Measurements from ENCODE around the gene PTCSC3. TPM values are rescaled to one million over a fixed set of nuclear protein-coding genes. Genes with fewer than 3 reads are reported as not detected.

The PTCSC3 gene
- total RNA-seq, 2 experiments from 2014 or later = not detected

DNA sequence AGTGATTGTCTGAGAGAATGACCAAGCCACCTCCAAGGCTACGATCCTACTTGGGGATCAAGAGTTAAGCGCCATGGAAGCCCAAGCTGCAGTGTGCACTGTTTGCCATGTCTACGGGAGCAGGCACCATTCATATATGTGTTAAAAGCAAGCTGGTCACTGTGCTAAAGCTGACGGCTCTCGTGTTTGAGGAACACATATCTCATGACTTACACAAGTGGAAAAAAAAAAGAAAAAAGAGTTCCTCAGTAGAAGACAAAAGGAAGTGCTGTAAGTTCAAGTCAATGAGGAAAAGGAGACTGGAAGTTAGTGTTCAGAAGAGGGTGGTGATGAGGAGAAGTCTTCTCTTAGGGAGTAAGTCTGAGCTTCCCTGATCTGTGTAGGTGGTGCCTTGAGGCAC, 4.9 kb upstream of the PTCSC3 start:
- intact Hi-C loops (cut with micrococcal nuclease; ENCODE audit: unreplicated experiment) = no loop called here
- H3K27ac ChIP-seq (ENCODE audit: low read depth, low read length, poor library complexity, severe bottlenecking) = no peak overlapping the region
- H2AFZ ChIP-seq (ENCODE audit: low read length) = no peak overlapping the region
- CTCF ChIA-PET (ENCODE audit: unreplicated experiment) = no interaction called here
- H4K20me1 ChIP-seq (ENCODE audit: insufficient read depth, low read length) = no peaks in the 10 kb centered on the region
- no TSS peak for BruUV-seq (replicated peaks)
- H3K4me2 ChIP-seq (ENCODE audit: low read length) = no peak overlapping the region
- POLR2A ChIA-PET = no interaction called here
- TF ChIP-seq, protein P1, sequence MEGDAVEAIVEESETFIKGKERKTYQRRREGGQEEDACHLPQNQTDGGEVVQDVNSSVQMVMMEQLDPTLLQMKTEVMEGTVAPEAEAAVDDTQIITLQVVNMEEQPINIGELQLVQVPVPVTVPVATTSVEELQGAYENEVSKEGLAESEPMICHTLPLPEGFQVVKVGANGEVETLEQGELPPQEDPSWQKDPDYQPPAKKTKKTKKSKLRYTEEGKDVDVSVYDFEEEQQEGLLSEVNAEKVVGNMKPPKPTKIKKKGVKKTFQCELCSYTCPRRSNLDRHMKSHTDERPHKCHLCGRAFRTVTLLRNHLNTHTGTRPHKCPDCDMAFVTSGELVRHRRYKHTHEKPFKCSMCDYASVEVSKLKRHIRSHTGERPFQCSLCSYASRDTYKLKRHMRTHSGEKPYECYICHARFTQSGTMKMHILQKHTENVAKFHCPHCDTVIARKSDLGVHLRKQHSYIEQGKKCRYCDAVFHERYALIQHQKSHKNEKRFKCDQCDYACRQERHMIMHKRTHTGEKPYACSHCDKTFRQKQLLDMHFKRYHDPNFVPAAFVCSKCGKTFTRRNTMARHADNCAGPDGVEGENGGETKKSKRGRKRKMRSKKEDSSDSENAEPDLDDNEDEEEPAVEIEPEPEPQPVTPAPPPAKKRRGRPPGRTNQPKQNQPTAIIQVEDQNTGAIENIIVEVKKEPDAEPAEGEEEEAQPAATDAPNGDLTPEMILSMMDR (conservative IDR thresholded peaks at IDR 0.05; ENCODE audit: low read length) = no peak
- TF ChIP-seq EZH2phosphoT487 (IDR thresholded peaks at IDR 0.05; ENCODE audit: borderline replicate concordance, low read depth, low read length) = no peak
- H3K4me3 ChIP-seq (ENCODE audit: low read depth, low read length, poor library complexity, severe bottlenecking) = no peak overlapping the region
- H3K79me2 ChIP-seq (ENCODE audit: insufficient read depth, low read depth, low read length) = no peaks in the 10 kb centered on the region
- no peaks in the 10 kb centered on the region for H3K4me1 ChIP-seq (ENCODE audit: insufficient read depth, low read length, poor library complexity, severe bottlenecking)
- no peak for DNase-seq (ENCODE audit: low spot score)
- no peaks in the 10 kb centered on the region for H3K9me3 ChIP-seq (ENCODE audit: low read length)
- H3K9me2 ChIP-seq (ENCODE audit: insufficient read depth, low read length) = no peaks in the 10 kb centered on the region
- no peaks in the 10 kb centered on the region for H3K36me3 ChIP-seq (ENCODE audit: insufficient read depth, low read length)

DNA sequence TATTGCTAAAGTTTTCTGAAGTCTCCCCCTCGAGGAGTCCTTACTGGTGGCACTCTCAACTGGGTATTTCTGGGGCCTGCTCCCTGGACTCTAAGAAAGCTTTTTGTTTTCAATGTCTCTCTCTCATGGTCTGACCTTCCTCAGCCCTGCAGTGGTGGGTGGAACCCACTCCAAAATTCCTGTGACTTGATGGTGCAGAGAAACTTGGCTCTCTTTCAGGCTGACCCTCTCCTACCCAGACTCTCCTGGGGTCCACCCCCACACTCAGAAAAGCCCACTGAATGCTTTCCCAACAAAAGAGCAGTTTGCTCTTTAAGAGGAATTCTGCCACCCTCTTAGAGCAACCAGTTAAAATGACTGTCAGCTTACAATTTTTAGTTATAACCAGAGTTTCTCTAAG, 967 bp upstream of the PTCSC3 start:
- no peak for TF ChIP-seq EZH2phosphoT487 (IDR thresholded peaks at IDR 0.05; ENCODE audit: borderline replicate concordance, low read depth, low read length)
- TF ChIP-seq, protein P1 (conservative IDR thresholded peaks at IDR 0.05; ENCODE audit: low read length) = no peak
- intact Hi-C loops (cut with micrococcal nuclease; ENCODE audit: unreplicated experiment) = no loop called here

DNA sequence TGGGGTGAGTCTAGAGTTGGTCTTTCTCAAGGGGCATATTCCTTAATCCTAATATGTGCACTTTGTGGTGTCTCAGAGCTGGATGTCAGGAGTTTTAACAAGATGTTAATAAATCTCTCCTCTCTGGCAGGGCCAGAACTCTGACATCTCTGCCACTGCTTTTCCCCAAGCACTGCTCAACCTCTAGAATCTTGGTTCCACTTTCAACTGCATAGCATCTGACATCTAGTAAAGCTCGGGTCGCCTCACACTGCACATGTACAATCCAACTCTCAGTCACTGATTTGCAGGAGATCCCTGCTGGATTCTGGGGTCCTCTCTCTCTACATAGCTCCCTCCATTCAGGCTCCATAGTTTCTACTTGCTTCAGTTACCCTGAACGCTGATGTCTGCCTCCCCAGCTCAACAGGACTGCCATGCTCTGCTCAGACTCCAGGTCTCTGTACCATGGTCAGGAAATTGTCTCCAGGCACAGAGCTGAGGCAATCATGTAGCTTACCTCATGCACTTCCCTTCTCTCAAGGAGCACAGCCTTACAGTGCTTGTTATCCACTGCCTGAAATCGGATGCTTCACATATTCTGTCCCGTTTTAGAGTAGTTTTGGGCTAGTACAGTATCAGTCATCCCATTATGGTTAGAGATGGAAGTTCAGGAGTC, 1.6 kb downstream of the PTCSC3 start:
- Histone ChIP-seq H2AFZ (ENCODE audit: low read length) (no peak overlapping the region), H3K9me3 (ENCODE audit: low read length) (no peaks in the 10 kb centered on the region), H4K20me1 (ENCODE audit: insufficient read depth, low read length) (no peaks in the 10 kb centered on the region), H3K4me3 (ENCODE audit: low read depth, low read length, poor library complexity, severe bottlenecking) (no peak overlapping the region), H3K9me2 (ENCODE audit: insufficient read depth, low read length) (no peaks in the 10 kb centered on the region), H3K4me2 (ENCODE audit: low read length) (no peak overlapping the region), H3K27ac (ENCODE audit: low read depth, low read length, poor library complexity, severe bottlenecking) (no peak overlapping the region), H3K36me3 (ENCODE audit: insufficient read depth, low read length) (no peaks in the 10 kb centered on the region), H3K4me1 (ENCODE audit: insufficient read depth, low read length, poor library complexity, severe bottlenecking) (no peaks in the 10 kb centered on the region), H3K79me2 (ENCODE audit: insufficient read depth, low read depth, low read length) (no peaks in the 10 kb centered on the region)
- no TSS peak for BruUV-seq (replicated peaks)
- no peak for DNase-seq (ENCODE audit: low spot score)
- POLR2A ChIA-PET = interaction anchor here (1.1 kb wide), 1 partner anchor 9 kb away, joined by 3 read pairs; no protein-coding TSS in a partner anchor
- intact Hi-C loops (cut with micrococcal nuclease; ENCODE audit: unreplicated experiment) = no loop called here
- CTCF ChIA-PET (ENCODE audit: unreplicated experiment) = no interaction called here
- no peak for TF ChIP-seq EZH2phosphoT487 (IDR thresholded peaks at IDR 0.05; ENCODE audit: borderline replicate concordance, low read depth, low read length)
- TF ChIP-seq, protein P1 (conservative IDR thresholded peaks at IDR 0.05; ENCODE audit: low read length) = no peak

More for the DNA sequence above, 967 bp upstream of the PTCSC3 start:
- no peaks in the 10 kb centered on the region for H3K36me3 ChIP-seq (ENCODE audit: insufficient read depth, low read length)
- BruUV-seq (replicated peaks) = no TSS peak
- no peaks in the 10 kb centered on the region for H4K20me1 ChIP-seq (ENCODE audit: insufficient read depth, low read length)
- no peak for DNase-seq (ENCODE audit: low spot score)
- no peak overlapping the region for H2AFZ ChIP-seq (ENCODE audit: low read length)
- POLR2A ChIA-PET = no interaction called here
- H3K27ac ChIP-seq (ENCODE audit: low read depth, low read length, poor library complexity, severe bottlenecking) = no peak overlapping the region
- CTCF ChIA-PET (ENCODE audit: unreplicated experiment) = no interaction called here
- H3K79me2 ChIP-seq (ENCODE audit: insufficient read depth, low read depth, low read length) = no peaks in the 10 kb centered on the region
- no peaks in the 10 kb centered on the region for H3K9me2 ChIP-seq (ENCODE audit: insufficient read depth, low read length)
- H3K4me2 ChIP-seq (ENCODE audit: low read length) = no peak overlapping the region
- no peak overlapping the region for H3K4me3 ChIP-seq (ENCODE audit: low read depth, low read length, poor library complexity, severe bottlenecking)
- no peaks in the 10 kb centered on the region for H3K4me1 ChIP-seq (ENCODE audit: insufficient read depth, low read length, poor library complexity, severe bottlenecking)
- H3K9me3 ChIP-seq (ENCODE audit: low read length) = no peaks in the 10 kb centered on the region

All from OCI-LY7 (cell line).